Ovary (tissue), 9 donors: ENCODE results near the gene MYH6. TPM values are rescaled to one million over a fixed set of nuclear protein-coding genes. Genes with fewer than 3 reads are reported as not detected.

ENCODE experiments used
- DNase-seq, 5 donors: peaks; one replicate each; pipeline ENCODE4 v3.0.0-alpha.2; 2019 to 2020
- H3K27ac ChIP-seq, 2 donors: fragments of 200-600 bp; one replicate each; pipeline versions ENCODE4 v1.5.1 to v1.8.0; 2019 to 2022
- H3K27me3 ChIP-seq: fragments of 200-600 bp; one replicate; pipeline ENCODE4 v1.8.0; 2022
- H3K36me3 ChIP-seq: fragments of 200-600 bp; sonication (generic); one replicate; pipeline ENCODE4 v1.5.1; 2019
- H3K4me1 ChIP-seq: one replicate; pipeline ENCODE4 v1.8.1; 2013; ENCODE audit warnings: mild to moderate bottlenecking, moderate library complexity; ENCODE audit not compliant: insufficient read depth
- H3K4me3 ChIP-seq: fragments of 200-600 bp; sonication (generic); one replicate; pipeline ENCODE4 v1.5.1; 2017
- H3K9me3 ChIP-seq, 2 donors: fragments of 200-600 bp in 1 of 2; sonication (generic) in 1 of 2; one replicate each; pipeline versions ENCODE4 v1.5.1 to v1.8.1; 2013 to 2019; ENCODE audit warnings: mild to moderate bottlenecking in 1 of 2, moderate library complexity in 1 of 2
- EP300 ChIP-seq: sonication (generic); formaldehyde crosslinking; IDR thresholded peaks from one replicate; pipeline ENCODE4 v1.6.1; 2017; ENCODE audit warnings: antibody characterized with exemption
- POLR2A ChIP-seq: fragments of 450-650 bp; IDR thresholded peaks from one replicate; pipeline ENCODE4 v1.6.1; 2017; ENCODE audit warnings: antibody characterized with exemption, mild to moderate bottlenecking, moderate library complexity
- WGBS, 3 donors: extraction: QIAGEN DNeasy Blood & Tissue Kit in 1 of 3; methylation state at CpG; one replicate each; pipeline versions ENCODE4 v1.1.5 to v1.1.7; 2013 to 2017; 5-methylcytosine and 5-hydroxymethylcytosine counted together
- intact Hi-C, 4 donors: fragments of 100-400 bp; cut with DNase I; formaldehyde crosslinking; loops; one replicate each; pipeline versions ENCODE4 v1.11.0 to v1.15.1; 2022 to 2023
- polyA plus RNA-seq, 2 donors: library from polyadenylated mRNA; stranded (reverse); fragments of 200-250 nt in 1 of 2; fragments of 350-450 nt in 1 of 2; fragmentation: Illumina TruSeq in 1 of 2; extraction: RNeasy Lipid Tissue Mini Kit (QIAGEN cat#74804) in 1 of 2; gene quantifications; one replicate each; pipeline ENCODE4 v1.2.3, GENCODE V29; 2013 to 2014
- total RNA-seq, 7 donors: library from RNA; depleted of rRNA in 2 of 7; stranded (reverse); fragments of >200 nt in 2 of 7; fragmentation: NEBNext Ultra II Directional in 3 of 7; extraction: Animal tissue kit (Norgen Biotek cat#: 25700) in 3 of 7; gene quantifications; one replicate each; pipeline versions ENCODE4 v1.1.0 to v1.2.4, GENCODE V29; 2016 to 2023
- TF ChIP-seq, protein P1 (sequence below), 3 donors: fragments of 450-650 bp in 2 of 3; fragments of 200-600 bp in 1 of 3; IDR thresholded peaks; one replicate each; pipeline versions ENCODE4 v1.5.1 to v1.8.0; 2016 to 2022; ENCODE audit warnings: antibody characterized with exemption in 3 of 3, mild to moderate bottlenecking in 1 of 3
- donor health status: DM: no; HTN: no; CAD: no; lungs with moderate emphysema.
- donor health status: DM: no; HTN: no; CAD: no.
- donor health status: Bipolar disorder and iron deficiency.
- donor health status: DM: yes; HTN: yes; CAD: no.
- donor health status: DM: no; HTN: no; CAD: no.
- donor health status: DM: yes; HTN: yes; CAD: no.

The MYH6 gene
- total and polyA plus RNA-seq, 9 donors: 0.07 to 1.1 (median 0.50) TPM; not detected in 4

DNA sequence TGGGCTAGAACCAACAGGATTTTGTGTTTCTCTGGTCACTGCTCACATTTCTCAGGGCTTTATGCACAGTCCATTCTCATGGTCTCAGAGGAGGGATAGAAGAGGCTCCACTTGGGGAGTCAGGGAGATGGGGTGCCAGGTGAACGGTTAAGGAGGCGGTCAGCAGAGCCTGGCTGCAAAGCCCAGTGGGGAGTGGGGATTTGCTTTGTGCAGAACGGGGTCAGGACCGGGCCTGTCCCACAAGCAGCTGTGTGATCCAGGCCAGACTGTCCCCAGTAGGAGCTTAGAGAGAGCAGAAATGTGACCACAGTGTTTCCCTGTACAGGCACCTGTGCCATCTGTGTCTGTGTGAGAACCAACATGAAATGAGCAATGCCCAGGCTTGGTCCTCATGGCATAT is 27.1 kb downstream of the MYH6 start:
- no peaks in the 10 kb centered on the region for H3K36me3 ChIP-seq
- H3K4me1 ChIP-seq: no peaks in the 10 kb centered on the region
- TF ChIP-seq POLR2A (no peak), EP300 (no peak)
- TF ChIP-seq, protein P1, sequence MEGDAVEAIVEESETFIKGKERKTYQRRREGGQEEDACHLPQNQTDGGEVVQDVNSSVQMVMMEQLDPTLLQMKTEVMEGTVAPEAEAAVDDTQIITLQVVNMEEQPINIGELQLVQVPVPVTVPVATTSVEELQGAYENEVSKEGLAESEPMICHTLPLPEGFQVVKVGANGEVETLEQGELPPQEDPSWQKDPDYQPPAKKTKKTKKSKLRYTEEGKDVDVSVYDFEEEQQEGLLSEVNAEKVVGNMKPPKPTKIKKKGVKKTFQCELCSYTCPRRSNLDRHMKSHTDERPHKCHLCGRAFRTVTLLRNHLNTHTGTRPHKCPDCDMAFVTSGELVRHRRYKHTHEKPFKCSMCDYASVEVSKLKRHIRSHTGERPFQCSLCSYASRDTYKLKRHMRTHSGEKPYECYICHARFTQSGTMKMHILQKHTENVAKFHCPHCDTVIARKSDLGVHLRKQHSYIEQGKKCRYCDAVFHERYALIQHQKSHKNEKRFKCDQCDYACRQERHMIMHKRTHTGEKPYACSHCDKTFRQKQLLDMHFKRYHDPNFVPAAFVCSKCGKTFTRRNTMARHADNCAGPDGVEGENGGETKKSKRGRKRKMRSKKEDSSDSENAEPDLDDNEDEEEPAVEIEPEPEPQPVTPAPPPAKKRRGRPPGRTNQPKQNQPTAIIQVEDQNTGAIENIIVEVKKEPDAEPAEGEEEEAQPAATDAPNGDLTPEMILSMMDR (IDR thresholded peaks at IDR 0.05): no peak
- H3K9me3 ChIP-seq: no peaks in the 10 kb centered on the region
- intact Hi-C loops: loop anchor here in 2 of 4 donors (5.0 kb wide), 2 partner anchors 54 to 114 kb away; no protein-coding TSS in a partner anchor
- H3K27me3 ChIP-seq: no peaks in the 10 kb centered on the region
- no peak overlapping the region for H3K4me3 ChIP-seq
- H3K27ac ChIP-seq: no peak overlapping the region
- 73 to 77% (median 77%) methylated on average over 4 of the region's 4 CpGs for WGBS, 3 donors
- no peak for DNase-seq

GRCh38 chr14:23380197-23380914 is 27.7 kb downstream of the MYH6 start:
- no peak for TF ChIP-seq EP300
- TF ChIP-seq, protein P1 (IDR thresholded peaks at IDR 0.05): no peak
- TF ChIP-seq POLR2A: no peak
- 37 to 54% (median 47%) methylated on average over 16 of the region's 16 CpGs for WGBS, 3 donors
- Histone ChIP-seq H3K9me3 (no peaks in the 10 kb centered on the region), H3K27ac (no peak overlapping the region), H3K4me1 (no peaks in the 10 kb centered on the region), H3K36me3 (no peaks in the 10 kb centered on the region), H3K27me3 (no peaks in the 10 kb centered on the region), H3K4me3 (no peak overlapping the region)
- DNase-seq: no peak
- intact Hi-C loops: loop anchor here in 2 of 4 donors (5.0 kb wide), 2 partner anchors 53 to 113 kb away; no protein-coding TSS in a partner anchor

DNA sequence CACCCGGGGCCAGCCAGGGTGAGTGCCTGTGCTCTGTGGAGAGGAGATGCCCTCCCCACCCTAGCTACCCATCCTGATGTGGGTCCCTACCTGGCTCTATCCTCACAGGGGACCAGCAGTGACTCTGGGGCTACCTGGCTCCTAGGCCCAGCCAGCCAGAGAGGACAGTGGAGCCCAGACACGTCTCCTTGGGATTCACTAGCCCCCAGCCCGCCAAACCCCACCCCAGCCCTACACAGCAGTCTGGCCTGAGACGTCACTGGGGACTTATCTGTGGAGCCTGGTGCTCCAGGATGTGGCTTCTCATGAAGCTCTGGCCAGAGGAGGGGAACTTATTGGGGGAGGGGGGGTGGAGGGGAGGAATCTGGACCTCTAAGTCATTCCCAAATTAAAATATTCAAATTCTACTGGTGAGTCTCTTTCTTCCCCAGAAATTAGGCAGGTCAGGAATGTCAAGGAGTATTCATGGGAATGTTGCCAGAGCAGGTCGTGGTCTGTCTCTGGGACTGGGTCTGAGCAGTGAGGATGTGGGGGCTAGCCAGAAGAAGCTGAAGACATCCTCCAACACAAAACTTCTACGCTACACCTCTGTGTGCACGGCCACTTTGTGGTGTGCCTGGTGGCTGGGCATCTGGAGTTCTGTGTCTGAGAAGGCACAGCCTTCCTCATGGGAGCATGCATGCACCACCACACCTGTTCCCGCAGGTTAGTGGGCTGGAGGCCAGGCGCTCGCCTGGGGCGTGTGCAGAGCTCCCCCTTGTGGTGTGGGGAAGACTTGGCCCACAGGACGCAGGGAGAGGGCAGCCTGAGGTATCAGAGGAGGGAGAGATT is 28.5 kb downstream of the MYH6 start:
- Histone ChIP-seq H3K36me3 (no peaks in the 10 kb centered on the region), H3K27ac (no peak overlapping the region), H3K4me3 (no peak overlapping the region), H3K4me1 (no peaks in the 10 kb centered on the region), H3K9me3 (no peaks in the 10 kb centered on the region), H3K27me3 (no peaks in the 10 kb centered on the region)
- no peak for TF ChIP-seq POLR2A
- TF ChIP-seq, protein P1 (IDR thresholded peaks at IDR 0.05): peak; percentile 59 to 76 (median 63)
- peak; percentile 28 to 66 (median 58) for DNase-seq
- intact Hi-C loops: loop anchor here (5.0 to 10.0 kb wide), 4 partner anchors 52 to 115 kb away; no protein-coding TSS in a partner anchor
- 34 to 42% (median 38%) methylated on average over 12 of the region's 12 CpGs for WGBS, 3 donors

DNA sequence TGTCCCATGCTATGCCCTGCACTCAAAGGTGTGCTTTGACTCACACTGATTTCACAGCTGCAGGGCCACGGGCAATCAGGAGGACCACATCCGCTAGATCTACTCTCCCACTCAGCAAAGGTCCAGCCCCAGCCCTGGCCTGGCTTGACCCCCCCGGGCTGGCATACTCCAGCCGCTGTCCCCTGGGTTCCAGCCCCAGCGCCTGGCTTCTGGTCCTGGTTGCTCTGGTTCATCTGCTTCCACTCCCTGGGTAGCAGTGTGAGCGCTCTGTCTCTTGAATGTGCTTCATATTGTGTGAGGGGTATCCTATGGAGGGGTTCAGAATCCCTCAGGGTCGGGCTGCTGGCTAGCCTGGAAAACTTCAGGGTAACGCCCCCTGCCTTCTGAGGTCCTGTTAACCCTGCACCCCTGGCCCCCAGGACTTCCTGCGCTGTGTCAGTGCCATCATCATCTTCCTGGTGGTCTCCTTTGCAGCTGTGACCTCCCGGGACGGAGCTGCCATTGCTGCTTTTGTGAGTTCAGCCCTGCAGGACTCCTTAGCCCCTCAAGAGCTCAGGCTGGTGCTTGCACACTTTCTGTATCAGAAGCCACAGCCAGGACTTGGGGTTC is 29.4 kb downstream of the MYH6 start:
- 76 to 79% (median 77%) methylated on average over 11 of the region's 11 CpGs for WGBS, 3 donors
- no peak for DNase-seq
- H3K36me3 ChIP-seq: no peaks in the 10 kb centered on the region
- TF ChIP-seq EP300: no peak
- TF ChIP-seq POLR2A: no peak
- TF ChIP-seq, protein P1 (IDR thresholded peaks at IDR 0.05): no peak
- no peaks in the 10 kb centered on the region for H3K27me3 ChIP-seq
- no peak overlapping the region for H3K27ac ChIP-seq
- H3K9me3 ChIP-seq: no peaks in the 10 kb centered on the region
- no peak overlapping the region for H3K4me3 ChIP-seq
- intact Hi-C loops: loop anchor here (5.0 to 10.0 kb wide), 3 partner anchors 51 to 114 kb away; no protein-coding TSS in a partner anchor
- no peaks in the 10 kb centered on the region for H3K4me1 ChIP-seq
